BE2C (cell line): ENCODE measurements around the gene ITPK1.

ENCODE experiments used
- DNase-seq: peaks from one replicate; pipeline ENCODE4 v3.0.0-alpha.2; 2020
- H3K27me3 ChIP-seq: fragments of 250-450 bp; sonication (Bioruptor Pico); 2 replicates; pipeline ENCODE4 v1.5.1; 2020; ENCODE audit warnings: mild to moderate bottlenecking
- H3K36me3 ChIP-seq: fragments of 250-450 bp; sonication (Bioruptor Pico); 2 replicates; pipeline ENCODE4 v1.5.1; 2020; ENCODE audit warnings: mild to moderate bottlenecking
- H3K4me1 ChIP-seq: fragments of 250-450 bp; sonication (Bioruptor Pico); 2 replicates; pipeline ENCODE4 v1.5.1; 2020
- H3K4me3 ChIP-seq: 2 replicates; pipeline ENCODE4 v1.5.1; 2011; ENCODE audit warnings: low read depth, low read length
- H3K9me3 ChIP-seq: fragments of 250-450 bp; sonication (Bioruptor Pico); 2 replicates; pipeline ENCODE4 v1.5.1; 2020
- CTCF ChIP-seq: IDR thresholded peaks from 2 replicates; pipeline ENCODE4 v1.5.1; 2012; ENCODE audit warnings: mild to moderate bottlenecking, low read depth, low read length

Gene ITPK1

DNA sequence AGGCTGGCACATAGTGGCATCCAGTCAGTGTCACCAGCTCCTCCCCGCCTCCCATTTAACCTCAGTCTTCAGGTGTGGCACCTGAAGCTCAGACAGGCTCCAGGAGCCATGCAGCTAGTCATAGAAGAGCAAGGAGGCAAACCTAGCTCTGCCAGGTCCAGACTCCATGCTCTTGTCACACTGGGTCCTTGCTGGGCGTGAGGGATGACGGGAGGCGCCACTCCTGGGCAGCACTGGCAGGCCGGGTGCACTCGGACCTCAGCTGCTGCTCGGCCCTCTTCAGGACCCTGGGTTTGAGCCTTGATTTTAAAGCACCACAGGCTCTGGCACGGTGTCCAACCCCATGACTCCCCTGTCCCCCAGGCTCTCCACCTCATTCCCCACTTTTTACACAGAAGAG lies 24.1 kb downstream of the ITPK1 start:
- peaks cover 24% of the 10 kb centered on the region for H3K4me1 ChIP-seq
- DNase-seq: no peak
- H3K4me3 ChIP-seq: no peak overlapping the region
- no peaks in the 10 kb centered on the region for H3K27me3 ChIP-seq
- H3K9me3 ChIP-seq: no peaks in the 10 kb centered on the region
- no peaks in the 10 kb centered on the region; the same call in 1 of the 2 replicates for H3K36me3 ChIP-seq
- TF ChIP-seq CTCF: no peak

GRCh38 chr14:93090826-93091555 lies 24.7 kb downstream of the ITPK1 start:
- Histone ChIP-seq H3K27me3 (no peaks in the 10 kb centered on the region), H3K4me3 (no peak overlapping the region), H3K4me1 (peaks cover 24% of the 10 kb centered on the region), H3K9me3 (no peaks in the 10 kb centered on the region), H3K36me3 (no peaks in the 10 kb centered on the region; the same call in 1 of the 2 replicates)
- TF ChIP-seq CTCF: no peak
- peak; percentile 78 for DNase-seq

- Histone ChIP-seq H3K9me3 (no peaks in the 10 kb centered on the region), H3K4me1 (peaks cover 24% of the 10 kb centered on the region), H3K36me3 (no peaks in the 10 kb centered on the region; the same call in 1 of the 2 replicates), H3K4me3 (no peak overlapping the region), H3K27me3 (no peaks in the 10 kb centered on the region)
- no peak for TF ChIP-seq CTCF
- no peak for DNase-seq
Observed at GRCh38 chr14:93089521-93090269, 26.0 kb downstream of the ITPK1 start.

DNA sequence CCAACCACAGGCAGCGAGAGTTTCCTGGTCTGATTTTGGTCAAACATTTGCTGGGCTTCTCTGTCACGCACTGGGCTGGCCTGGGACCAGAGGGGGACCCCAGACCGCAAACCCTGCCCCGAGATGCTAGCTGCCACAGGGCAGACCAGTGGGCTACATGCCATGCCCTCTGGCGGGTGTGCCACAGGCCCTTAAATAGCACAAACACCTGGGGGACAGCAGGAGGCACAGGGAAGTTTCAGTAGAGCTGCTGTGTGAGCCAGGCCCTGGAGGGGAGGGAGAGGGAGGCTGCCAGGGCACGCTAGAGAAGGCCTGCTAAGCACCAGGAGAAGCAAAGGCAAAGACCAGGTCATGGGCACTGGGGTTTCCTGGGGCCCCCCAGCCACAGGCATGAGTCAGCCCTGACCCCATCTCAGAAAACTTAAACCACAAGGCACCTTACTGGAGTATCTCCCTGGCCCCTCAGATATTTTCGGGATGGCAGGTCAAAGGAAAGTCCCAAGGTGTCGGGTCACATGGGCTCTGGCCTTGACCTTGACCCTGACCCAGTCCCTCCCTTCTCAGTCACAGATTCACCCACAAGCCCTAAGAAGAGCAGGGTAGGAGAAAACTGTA lies 29.2 kb downstream of the ITPK1 start:
- H3K4me3 ChIP-seq: no peak overlapping the region
- no peaks in the 10 kb centered on the region for H3K36me3 ChIP-seq
- DNase-seq: no peak
- peaks cover 12% of the 10 kb centered on the region for H3K4me1 ChIP-seq
- no peaks in the 10 kb centered on the region for H3K9me3 ChIP-seq
- TF ChIP-seq CTCF: no peak
- H3K27me3 ChIP-seq: no peaks in the 10 kb centered on the region

DNA sequence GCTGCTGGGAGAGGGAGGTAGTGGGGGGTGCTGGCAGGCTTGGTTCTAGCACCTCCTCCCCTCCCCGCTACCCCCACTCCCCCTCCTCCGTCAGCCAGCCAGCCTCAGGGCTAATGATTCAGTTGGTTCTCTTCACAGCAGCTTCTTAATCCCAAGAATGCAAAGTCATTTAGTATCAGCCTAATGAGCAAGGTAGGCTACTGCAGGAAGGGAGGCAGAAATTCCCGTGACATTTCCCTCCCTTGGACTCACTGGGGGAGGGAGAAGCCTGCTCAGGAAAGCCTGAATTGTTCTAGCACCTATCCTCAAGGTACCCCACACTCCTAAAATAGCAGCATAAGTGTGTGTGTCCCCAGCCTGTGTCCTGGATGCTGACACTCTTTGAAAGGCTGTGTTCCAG lies 29.8 kb downstream of the ITPK1 start:
- H3K4me3 ChIP-seq: no peak overlapping the region
- no peaks in the 10 kb centered on the region for H3K36me3 ChIP-seq
- no peaks in the 10 kb centered on the region for H3K9me3 ChIP-seq
- no peaks in the 10 kb centered on the region for H3K27me3 ChIP-seq
- no peak for DNase-seq
- TF ChIP-seq CTCF: no peak
- H3K4me1 ChIP-seq: peaks cover 6% of the 10 kb centered on the region
